H7 (cell line): ENCODE data around the gene MRPL17. TPM values are rescaled to one million over a fixed set of nuclear protein-coding genes. Genes with fewer than 3 reads are reported as not detected.

Experiments
- DNase-seq: peaks from one replicate; pipeline ENCODE4 v3.0.0; 2012
- H3K27me3 ChIP-seq: 2 replicates; pipeline ENCODE4 v1.6.0; 2011; ENCODE audit warnings: mild to moderate bottlenecking, low read length; ENCODE audit not compliant: control insufficient read depth, insufficient read depth
- H3K36me3 ChIP-seq: replicated peaks from 2 replicates; pipeline ENCODE4 v1.5.1; 2011; ENCODE audit warnings: low read length; ENCODE audit not compliant: control insufficient read depth, insufficient read depth
- H3K4me3 ChIP-seq: 2 replicates; pipeline ENCODE4 v1.5.1; 2011; ENCODE audit warnings: low read depth, mild to moderate bottlenecking, control low read depth, low read length, moderate library complexity; ENCODE audit not compliant: insufficient read depth
- total RNA-seq: library from RNA; depleted of rRNA; stranded (reverse); fragments of >200 nt; shearing (Covaris generic); gene quantifications from 2 replicates; pipeline ENCODE4 v1.2.3, GENCODE V29; 2014

The MRPL17 gene
- total RNA-seq, 1 experiment from 2014 or later, result 110 TPM

DNA sequence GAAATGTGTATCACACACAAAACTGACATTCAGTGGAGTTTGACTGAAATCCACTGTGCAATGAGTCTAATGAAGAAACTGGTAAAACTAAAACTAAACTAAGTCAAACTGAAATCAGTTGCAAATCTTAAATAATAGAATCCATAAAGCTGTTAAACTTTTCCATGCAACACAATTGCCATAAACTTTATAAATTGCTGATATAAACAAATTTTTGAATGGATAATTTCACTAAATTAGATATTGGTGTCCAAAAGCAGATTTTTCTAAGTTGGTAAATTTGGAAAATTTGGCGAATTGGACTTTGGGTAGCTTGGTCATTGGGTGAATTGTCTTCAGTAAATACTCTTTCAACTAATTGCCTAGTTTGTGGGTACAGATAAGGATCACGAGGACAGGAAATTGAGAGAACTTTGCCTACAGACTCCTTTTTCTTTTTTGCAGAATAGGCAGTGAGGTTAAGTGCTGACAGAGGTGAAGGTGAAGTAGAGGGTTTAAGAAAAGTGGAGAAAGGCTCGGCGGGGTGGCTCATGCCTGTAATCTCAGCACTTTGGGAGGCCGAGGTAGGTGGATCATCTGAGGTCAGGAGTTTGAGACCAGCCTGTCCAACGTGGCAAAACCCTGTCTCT is 12.8 kb downstream of the MRPL17 start:
- no peak for DNase-seq
- no peaks in the 10 kb centered on the region for H3K27me3 ChIP-seq
- no peaks in the 10 kb centered on the region for H3K36me3 ChIP-seq
- H3K4me3 ChIP-seq, result no peak overlapping the region

DNA sequence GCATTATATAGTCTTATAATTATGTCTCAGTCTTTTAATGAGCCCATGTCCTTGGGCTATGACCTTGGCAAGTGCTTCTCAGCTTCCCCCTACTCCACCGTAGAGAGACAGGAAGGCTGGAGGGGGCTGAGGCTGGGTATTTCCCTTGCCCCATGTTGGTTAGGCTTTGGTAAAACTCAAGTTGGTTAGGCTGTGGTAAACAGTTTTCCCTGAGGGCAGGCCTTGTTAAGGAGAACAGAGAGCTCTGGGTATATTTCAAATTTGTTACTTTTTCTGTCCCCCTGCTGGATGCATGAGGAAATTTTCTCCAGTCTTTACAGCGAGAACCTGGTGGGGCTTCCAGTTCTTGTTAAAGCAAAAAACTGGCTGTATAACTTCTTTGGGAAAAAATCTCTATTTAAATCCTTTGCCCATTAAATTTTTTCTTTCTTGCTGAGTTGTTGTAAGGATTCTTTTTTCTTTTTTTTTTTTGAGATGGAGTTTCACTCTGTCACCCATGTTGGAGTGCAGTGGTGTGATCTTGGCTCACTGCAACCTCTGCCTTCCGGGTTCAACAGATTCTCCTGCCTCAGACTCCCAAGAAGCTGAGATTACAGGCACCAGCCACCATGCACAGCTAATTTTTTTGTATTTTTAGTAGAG is 15.3 kb downstream of the MRPL17 start:
- Histone ChIP-seq H3K27me3 (no peaks in the 10 kb centered on the region), H3K36me3 (no peaks in the 10 kb centered on the region), H3K4me3 (no peak overlapping the region)
- DNase-seq, result no peak

DNA sequence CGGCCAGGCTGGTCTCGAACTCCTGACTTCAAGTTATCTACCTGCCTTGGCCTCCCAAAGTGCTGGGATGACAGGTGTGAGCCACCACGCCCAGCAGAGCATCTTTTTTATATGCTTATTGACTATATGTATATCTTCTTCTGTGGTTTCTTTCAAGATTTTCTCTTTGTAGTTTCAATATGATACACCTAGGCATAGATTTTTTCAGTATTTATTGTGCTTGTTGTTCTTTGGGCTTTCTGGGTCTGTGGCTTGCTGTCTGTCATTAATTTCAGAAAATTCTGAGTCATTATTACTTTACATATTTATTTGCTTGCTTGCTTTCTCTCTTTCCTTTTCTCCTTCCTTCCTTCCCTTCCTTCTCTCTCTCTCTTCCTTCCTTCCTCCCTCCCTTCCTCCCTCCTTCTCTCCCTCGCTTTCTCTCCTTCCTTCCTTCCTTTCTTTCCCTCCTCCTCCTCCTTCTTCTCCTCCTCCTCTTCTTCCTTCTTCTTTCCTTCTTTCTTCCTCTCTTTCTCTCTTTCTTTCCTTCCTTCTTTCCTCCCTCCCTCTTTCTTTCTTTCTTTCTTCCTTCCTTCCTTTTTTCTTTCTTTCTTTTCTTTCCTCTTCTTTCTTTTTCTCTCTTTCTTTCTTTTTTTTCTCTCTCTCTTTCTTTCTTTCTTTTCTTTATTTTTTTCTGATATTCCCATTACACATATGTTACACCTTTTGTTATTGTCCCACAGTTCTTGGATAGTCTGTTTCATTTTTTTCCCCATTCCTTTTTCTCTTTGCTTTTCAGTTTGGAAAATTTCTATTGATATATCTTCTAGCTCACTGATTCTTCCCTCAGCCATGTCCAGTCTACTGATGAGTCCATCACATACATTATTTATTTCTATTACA is 16.6 kb downstream of the MRPL17 start:
- Histone ChIP-seq H3K4me3 (no peak overlapping the region), H3K36me3 (no peaks in the 10 kb centered on the region), H3K27me3 (no peaks in the 10 kb centered on the region)
- DNase-seq, result no peak

DNA sequence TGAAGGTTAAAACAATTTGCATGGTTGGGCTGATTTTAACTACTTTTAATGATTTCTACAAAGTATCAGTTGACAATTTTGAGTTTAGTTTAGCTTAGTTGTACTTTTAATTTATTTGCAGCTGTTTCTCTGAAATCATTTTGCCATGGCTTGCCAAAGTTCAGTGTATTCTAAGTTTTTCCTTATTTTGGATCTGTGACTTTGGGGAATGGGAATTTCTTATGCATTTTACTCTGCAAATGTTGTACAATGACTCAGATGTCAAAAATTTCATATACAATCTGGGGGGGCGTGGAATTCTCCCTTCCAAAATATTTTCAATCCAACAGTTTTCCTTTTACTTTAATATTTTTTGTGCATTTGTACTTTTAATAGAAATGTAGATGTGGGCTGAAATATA is 18.6 kb downstream of the MRPL17 start:
- no peak for DNase-seq
- H3K27me3 ChIP-seq, result no peaks in the 10 kb centered on the region
- no peak overlapping the region for H3K4me3 ChIP-seq
- no peaks in the 10 kb centered on the region for H3K36me3 ChIP-seq

DNA sequence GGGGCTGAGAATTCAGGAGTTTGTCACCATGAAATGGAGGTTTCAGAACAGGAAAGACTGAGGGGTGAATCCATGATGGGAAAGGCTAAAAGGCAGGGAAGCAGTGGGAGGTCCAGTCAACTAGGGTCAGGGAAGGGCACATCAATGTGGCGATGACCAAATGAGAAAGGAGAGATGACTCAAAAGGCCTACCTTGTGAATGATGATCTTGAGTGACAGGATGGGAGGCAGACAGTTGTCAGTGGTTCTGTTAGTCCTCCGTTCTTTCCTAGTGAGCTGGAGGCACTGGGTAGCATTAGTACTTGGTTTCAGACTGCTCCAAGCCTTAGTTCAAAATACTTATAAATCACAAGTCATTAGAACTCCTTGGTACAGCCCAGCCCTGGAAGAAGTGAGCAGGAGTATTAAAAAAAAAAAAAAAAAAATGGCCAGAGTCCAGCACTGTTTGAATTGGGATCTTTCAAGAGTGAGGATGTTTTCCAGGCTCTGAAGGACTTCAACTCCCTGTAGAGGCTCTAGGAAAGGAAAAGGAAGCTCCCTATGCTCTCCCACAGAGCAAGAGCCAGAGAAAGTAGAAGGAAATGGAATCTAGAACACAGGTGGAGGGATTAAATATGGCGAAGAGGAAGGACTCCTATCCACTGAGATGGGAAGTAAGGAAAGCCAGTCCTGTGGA is 19.2 kb downstream of the MRPL17 start:
- H3K36me3 ChIP-seq, result no peaks in the 10 kb centered on the region
- H3K4me3 ChIP-seq, result no peak overlapping the region
- H3K27me3 ChIP-seq, result no peaks in the 10 kb centered on the region
- DNase-seq, result no peak

DNA sequence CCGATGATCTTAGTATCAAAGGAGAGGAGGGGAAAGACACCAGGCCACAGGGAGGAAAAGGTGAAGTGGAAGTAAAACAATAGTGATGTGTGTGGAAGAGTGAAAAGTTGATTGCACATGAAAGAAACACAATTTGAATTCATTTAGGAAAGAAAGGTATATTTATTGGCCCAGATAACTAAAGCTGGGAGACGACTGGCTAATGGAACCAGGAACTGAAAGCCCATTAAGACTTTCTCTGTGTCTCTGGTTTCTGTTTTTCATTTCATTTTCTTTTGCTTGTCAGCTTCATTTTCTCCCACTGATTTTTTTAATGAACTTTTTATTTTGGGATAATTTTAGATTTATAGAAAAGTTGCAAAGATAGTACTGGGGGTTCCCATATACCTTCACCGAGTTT is 22.4 kb downstream of the MRPL17 start:
- Histone ChIP-seq H3K27me3 (peaks cover 13% of the 10 kb centered on the region), H3K36me3 (no peaks in the 10 kb centered on the region), H3K4me3 (no peak overlapping the region)
- DNase-seq, result no peak

DNA sequence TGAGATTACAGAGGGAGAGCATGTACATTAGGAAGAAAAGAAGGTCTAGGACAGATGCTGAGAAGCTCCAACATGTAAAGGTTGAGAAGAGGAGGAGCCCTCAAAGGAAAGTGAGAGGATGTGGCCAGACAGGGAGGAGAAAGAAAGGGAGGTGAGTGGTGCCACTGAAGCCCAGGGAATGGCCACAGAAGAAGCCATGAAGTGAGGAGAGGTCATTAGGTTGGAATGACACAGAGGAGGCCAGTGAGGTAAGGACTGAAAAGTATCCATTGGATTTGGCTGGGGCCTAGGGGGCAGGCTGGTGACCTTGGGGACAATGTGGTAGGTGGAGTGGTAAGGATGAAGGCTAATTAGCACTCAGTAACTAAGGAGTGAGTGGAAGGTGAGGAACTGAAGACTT is 24.5 kb downstream of the MRPL17 start:
- Histone ChIP-seq H3K36me3 (no peaks in the 10 kb centered on the region), H3K4me3 (no peak overlapping the region), H3K27me3 (peaks cover 24% of the 10 kb centered on the region)
- no peak for DNase-seq

DNA sequence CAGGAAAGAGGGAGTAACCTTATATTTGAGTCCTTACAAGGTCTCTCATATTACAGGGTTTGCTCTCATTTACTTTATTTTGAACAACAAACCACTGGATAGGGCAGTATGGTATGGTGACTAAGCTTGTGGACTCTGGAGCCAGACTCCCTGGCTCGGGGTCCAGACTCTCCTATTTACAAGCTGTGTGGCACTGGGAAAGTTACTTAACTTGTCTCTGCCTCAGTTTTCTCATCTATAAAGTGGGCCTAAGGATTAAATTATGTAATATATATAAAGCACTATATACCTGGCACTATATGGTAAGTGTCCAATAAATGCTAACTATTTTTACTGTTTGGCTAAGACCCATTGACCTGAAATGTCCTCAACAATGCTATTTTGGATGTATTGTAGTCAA is 25.8 kb downstream of the MRPL17 start:
- Histone ChIP-seq H3K36me3 (no peaks in the 10 kb centered on the region), H3K4me3 (no peak overlapping the region), H3K27me3 (peaks cover 24% of the 10 kb centered on the region)
- DNase-seq, result no peak

DNA sequence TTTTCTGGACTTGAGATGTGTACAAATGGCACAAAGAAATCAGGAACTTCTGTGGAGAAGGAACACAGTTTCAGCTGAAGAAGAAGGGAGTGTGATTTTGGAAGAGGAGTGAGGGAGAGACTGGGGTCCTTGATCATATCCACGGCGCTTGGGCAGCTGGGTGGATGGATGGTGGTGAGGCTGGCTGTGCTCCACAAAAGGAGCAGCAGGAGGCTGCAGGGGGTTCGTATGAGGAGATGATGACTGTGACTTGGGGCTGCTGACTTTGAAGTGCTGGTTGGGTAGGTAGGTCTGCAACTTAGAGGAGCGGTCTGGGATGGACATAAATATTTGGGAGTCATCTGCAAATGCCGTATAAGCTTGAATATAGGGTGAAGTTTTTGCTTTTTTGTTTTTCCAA is 26.2 kb downstream of the MRPL17 start:
- no peak for DNase-seq
- Histone ChIP-seq H3K27me3 (peaks cover 24% of the 10 kb centered on the region), H3K36me3 (no peaks in the 10 kb centered on the region), H3K4me3 (peak overlapping the region; percentile 59; the same call in 1 of the 2 replicates)

DNA sequence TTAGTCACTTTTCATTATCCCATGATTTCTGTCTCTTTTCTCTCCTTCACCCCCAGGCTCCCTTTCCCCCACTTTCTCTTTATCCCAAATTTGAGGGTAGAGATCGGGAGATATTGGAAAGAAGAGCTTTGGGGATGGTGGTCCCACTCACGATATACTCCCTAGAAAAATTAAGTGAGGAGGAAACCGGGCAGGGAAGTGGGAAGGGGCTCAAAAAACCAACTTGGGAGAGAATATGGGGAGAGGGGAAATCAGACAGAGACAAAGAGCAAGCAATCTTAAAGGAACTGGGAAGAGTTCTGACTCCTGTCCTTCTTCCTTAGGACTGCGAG is 26.6 kb downstream of the MRPL17 start:
- Histone ChIP-seq H3K36me3 (no peaks in the 10 kb centered on the region), H3K4me3 (peak overlapping the region; percentile 59; the same call in 1 of the 2 replicates), H3K27me3 (peaks cover 24% of the 10 kb centered on the region)
- DNase-seq, result no peak

DNA sequence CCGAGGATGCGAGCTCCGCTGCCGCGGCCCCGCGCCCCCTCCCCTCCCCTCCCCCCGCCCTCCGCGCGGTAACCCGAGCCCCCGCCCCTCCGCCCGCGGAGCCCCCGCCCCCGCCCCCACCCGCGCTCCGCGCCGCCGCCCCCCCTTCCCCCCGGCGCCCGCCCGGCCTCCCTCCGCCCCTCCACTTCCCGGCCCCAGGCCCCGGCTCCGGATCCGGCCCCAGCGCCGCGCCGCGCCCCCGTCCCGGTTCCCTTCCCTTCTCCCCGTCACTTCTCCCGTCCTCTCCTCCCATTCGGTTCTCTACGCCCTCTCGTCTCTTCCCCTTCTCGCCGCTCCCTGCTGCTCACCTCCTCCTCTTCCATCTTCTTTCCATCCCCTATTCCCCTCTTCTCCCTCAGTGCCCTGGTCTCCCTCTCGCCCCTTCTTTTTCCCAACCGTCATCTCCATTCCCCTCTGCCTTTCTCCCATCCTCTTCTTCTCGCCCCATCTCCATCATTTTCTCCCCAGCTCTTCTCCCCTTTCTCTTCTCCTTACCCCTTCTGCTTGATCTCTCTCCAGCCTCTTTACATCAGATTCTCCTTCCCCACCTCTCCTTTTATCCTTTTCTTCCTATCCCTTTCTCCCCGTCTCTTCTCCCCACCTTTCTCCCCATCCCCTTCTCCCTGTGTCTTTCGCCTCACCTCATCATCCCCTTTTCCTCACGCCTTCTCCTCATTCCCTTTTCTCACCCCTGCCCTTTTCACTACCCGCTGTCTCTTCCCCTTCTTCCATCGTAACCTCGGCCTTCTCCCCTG is 27.2 kb downstream of the MRPL17 start, which contains the start of gene DCHS1:
Gene DCHS1 (minus strand): TSS at position 20 of the 794 bp plus-strand sequence. CDS start 14,196 bp downstream, outside the sequence.
- DNase-seq, result peak; percentile 96
- peak within 1 kb of the TSS; percentile 59 for H3K4me3 ChIP-seq
- H3K27me3 ChIP-seq, result peaks cover 24% of the 10 kb centered on the region
- no peaks in the 10 kb centered on the region for H3K36me3 ChIP-seq

DNA sequence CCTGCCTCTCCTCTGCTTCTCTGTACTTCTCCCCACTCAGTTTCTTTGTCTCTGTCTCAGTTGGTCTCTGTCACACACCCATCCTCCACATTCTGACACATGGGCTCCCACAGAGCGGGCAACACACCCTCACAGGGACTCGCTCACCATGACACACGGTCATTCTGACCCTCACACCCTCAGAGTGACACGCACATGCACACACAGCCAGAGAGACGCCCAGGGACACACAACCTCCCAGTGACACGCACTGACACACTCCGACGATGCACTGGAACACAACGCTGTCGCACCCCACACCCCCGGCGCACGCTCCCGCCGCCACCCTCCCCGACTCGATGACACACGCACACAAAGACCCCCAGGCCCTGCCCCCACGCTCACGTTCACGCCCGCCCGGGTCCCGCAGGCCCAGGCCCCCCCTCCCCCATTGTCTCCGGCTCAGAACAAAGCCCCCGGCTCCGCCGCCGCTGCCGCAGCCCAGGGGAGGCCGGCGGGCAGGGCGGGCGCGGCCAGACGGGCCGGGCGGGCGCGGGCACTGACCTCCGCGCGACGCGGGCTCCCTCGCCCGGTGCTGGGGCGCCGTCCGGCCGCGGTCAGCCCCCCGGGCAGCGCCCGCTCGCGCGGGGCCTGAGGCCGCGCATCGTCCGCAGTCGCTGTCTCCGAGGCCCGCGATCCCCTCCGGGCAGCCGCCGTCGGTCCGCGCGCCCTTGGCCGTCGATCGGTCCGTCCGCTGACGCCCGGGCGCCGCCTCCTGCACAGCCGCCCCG is 27.9 kb downstream of the MRPL17 start:
- Histone ChIP-seq H3K27me3 (peaks cover 24% of the 10 kb centered on the region), H3K4me3 (peak overlapping the region; percentile 36), H3K36me3 (no peaks in the 10 kb centered on the region)
- DNase-seq, result no peak

DNA sequence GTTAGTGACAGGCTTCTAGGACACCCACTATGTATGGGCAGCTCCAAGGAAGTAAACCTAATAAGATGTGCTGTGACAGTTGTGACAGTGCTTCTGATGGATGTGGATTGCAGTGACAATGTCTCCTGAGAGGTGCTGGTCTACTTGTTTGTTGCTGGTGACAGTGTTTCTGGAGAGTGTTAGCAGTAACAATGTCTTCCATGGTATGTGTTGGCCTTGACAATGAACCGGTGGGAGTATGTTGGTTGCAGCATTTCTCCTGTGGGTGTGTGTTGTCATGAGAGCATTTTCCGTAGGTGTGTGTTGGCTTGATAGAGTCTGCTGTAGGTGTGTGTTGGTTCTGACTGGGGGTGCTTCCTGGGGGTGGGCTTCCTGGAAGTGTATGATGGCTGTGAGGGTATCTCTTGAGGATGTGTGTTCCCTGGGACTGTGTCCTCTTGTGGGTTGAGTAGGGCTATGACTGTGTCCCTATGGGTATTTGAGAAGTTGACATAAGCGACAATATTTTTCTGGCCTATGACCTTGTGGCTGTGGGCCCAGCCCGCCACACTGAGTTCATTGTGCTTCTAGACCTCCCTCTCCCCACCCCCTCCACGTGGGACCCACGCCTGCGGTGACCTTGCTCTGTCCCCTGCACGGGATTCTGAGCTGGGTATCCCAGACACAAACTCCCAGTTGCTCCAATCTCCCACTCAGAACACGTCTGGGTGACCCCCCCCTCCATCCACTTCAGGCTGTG is 28.7 kb downstream of the MRPL17 start:
- DNase-seq, result no peak
- Histone ChIP-seq H3K4me3 (peak overlapping the region; percentile 36), H3K36me3 (no peaks in the 10 kb centered on the region), H3K27me3 (peaks cover 24% of the 10 kb centered on the region)
